OCI-LY7 (cell line): ENCODE data around the gene COL6A3. TPM values are rescaled to one million over a fixed set of nuclear protein-coding genes. Genes with fewer than 3 reads are reported as not detected.

Experiments used
- BruUV-seq: library from RNA; stranded (reverse); fragments of 400-500 nt; replicated peaks from 2 replicates; lab custom pipeline; 2021; lab: Mats Ljungman, UMichigan
- CTCF ChIA-PET: fragments of 300-600 bp; sonication (Branson Sonifier 250); formaldehyde crosslinking; loops from one replicate; lab custom pipeline; 2022; ENCODE audit warnings: antibody characterized with exemption; ENCODE audit not compliant: unreplicated experiment; lab: Charles Lee
- POLR2A ChIA-PET: fragments of 300-600 bp; sonication (Branson Sonifier 250); formaldehyde crosslinking; loops from one replicate; lab custom pipeline; 2022; ENCODE audit warnings: antibody characterized with exemption; lab: Charles Lee
- DNase-seq: peaks from one replicate; pipeline ENCODE4 v3.0.0-alpha.2; 2015; ENCODE audit warnings: low spot score
- H2AFZ ChIP-seq: fragments of 200-600 bp; sonication (generic), shearing (Covaris generic); 2 replicates; pipeline ENCODE4 v1.6.1; 2014; ENCODE audit warnings: mild to moderate bottlenecking, antibody characterized with exemption, low read length, moderate library complexity
- H3K27ac ChIP-seq: fragments of 200-600 bp; sonication (generic); 2 replicates; pipeline ENCODE4 v1.5.1; 2014; ENCODE audit warnings: mixed run types, low read depth, mild to moderate bottlenecking, moderate library complexity, low read length, inconsistent platforms; ENCODE audit not compliant: poor library complexity, severe bottlenecking
- H3K36me3 ChIP-seq: fragments of 200-600 bp; sonication (generic); 2 replicates; pipeline ENCODE4 v1.6.1; 2014; ENCODE audit warnings: mild to moderate bottlenecking, antibody characterized with exemption, low read length, moderate library complexity, mixed read lengths; ENCODE audit not compliant: insufficient read depth
- H3K4me1 ChIP-seq: fragments of 200-600 bp; sonication (generic); 2 replicates; pipeline ENCODE4 v1.5.1; 2014; ENCODE audit warnings: mild to moderate bottlenecking, low read length; ENCODE audit not compliant: insufficient read depth, poor library complexity, severe bottlenecking
- H3K4me2 ChIP-seq: fragments of 200-600 bp; sonication (generic); 2 replicates; pipeline ENCODE4 v1.6.1; 2014; ENCODE audit warnings: mild to moderate bottlenecking, low read length
- H3K4me3 ChIP-seq: fragments of 200-600 bp; sonication (generic); 2 replicates; pipeline ENCODE4 v1.5.1; 2014; ENCODE audit warnings: mild to moderate bottlenecking, low read depth, low read length; ENCODE audit not compliant: poor library complexity, severe bottlenecking
- H3K79me2 ChIP-seq: fragments of 200-600 bp; sonication (generic); 2 replicates; pipeline ENCODE4 v1.6.1; 2016; ENCODE audit warnings: low read depth, mild to moderate bottlenecking, low read length, moderate library complexity, mixed read lengths; ENCODE audit not compliant: insufficient read depth
- H3K9me2 ChIP-seq: fragments of 200-600 bp; sonication (generic); 2 replicates; pipeline ENCODE4 v1.6.1; 2016; ENCODE audit warnings: mild to moderate bottlenecking, low read length, mixed read lengths; ENCODE audit not compliant: insufficient read depth
- H3K9me3 ChIP-seq: fragments of 200-600 bp; sonication (generic); 2 replicates; pipeline ENCODE4 v1.6.1; 2014; ENCODE audit warnings: mild to moderate bottlenecking, mixed run types, low read length, mixed read lengths
- H4K20me1 ChIP-seq: fragments of 200-600 bp; sonication (generic); 2 replicates; pipeline ENCODE4 v1.6.1; 2014; ENCODE audit warnings: mild to moderate bottlenecking, antibody characterized with exemption, low read length, moderate library complexity, mixed read lengths; ENCODE audit not compliant: insufficient read depth
- EZH2phosphoT487 ChIP-seq: fragments of 200-600 bp; sonication (generic); IDR thresholded peaks from 2 replicates; pipeline ENCODE4 v1.6.1; 2018; ENCODE audit warnings: low read depth, borderline replicate concordance, mild to moderate bottlenecking, mixed run types, antibody characterized with exemption, low read length, moderate library complexity, mixed read lengths
- intact Hi-C: fragments of 100-400 bp; cut with micrococcal nuclease; formaldehyde crosslinking; loops from one replicate; pipeline ENCODE4 v1.10.0; 2022; ENCODE audit not compliant: unreplicated experiment
- total RNA-seq, 2 experiments: library from RNA; depleted of rRNA in 1 of 2; stranded (reverse); fragments of >200 nt in 1 of 2; shearing (Covaris generic) in 1 of 2; gene quantifications; 2 replicates each; pipeline ENCODE4 v1.2.3, GENCODE V29; 2014 to 2022
- TF ChIP-seq, protein P1 (sequence below): fragments of 200-600 bp; sonication (generic); conservative IDR thresholded peaks from 2 replicates; pipeline ENCODE4 v1.5.1; 2014; ENCODE audit warnings: mild to moderate bottlenecking, antibody characterized with exemption, low read length, moderate library complexity, mixed read lengths

COL6A3 gene
- total RNA-seq, 2 experiments from 2014 or later, result not detected

DNA sequence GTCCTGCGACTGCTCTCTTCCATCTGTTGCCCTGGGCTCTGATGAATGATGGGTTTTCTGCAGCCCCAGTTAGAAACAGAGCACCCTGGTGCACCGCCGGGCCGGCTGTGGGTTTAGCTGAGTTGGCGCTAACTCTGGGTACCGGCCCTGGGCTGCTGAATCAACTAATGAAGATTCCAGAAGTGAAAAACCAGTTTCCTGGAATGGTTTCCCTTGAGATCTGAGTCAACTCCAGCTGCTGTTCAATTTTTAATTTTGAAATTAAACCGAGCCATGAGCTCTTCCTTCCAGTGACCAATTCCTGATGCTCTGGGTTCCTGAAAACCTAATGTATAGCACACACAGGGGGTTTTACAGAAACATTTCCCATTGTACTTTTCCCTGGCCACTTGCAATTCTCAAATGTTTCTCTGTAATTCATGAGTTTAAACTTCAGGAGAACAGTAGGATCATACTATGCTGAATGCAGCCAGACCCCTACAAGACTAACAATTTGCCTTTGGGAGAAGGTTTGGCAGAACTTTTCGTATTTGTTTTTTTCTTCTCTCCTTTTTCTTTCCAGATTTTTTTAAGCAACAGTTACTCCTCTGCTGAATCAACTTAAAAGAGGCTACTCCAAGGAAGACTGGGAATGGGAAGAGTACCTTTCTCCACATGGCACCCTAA, 5.5 kb downstream of the COL6A3 start:
- no peaks in the 10 kb centered on the region for H4K20me1 ChIP-seq
- DNase-seq, result no peak
- no peak overlapping the region for H3K4me2 ChIP-seq
- no peaks in the 10 kb centered on the region for H3K36me3 ChIP-seq
- ChIA-PET POLR2A (no interaction called here), CTCF (interaction anchor here (0.6 kb wide), 1 partner anchor 619 kb away, joined by 3 read pairs; no protein-coding TSS in a partner anchor)
- H3K9me3 ChIP-seq, result no peaks in the 10 kb centered on the region
- H3K27ac ChIP-seq, result no peak overlapping the region
- H3K4me1 ChIP-seq, result no peaks in the 10 kb centered on the region
- H3K4me3 ChIP-seq, result no peak overlapping the region
- intact Hi-C loops, result no loop called here
- no peak for TF ChIP-seq EZH2phosphoT487
- H2AFZ ChIP-seq, result no peak overlapping the region
- H3K79me2 ChIP-seq, result no peaks in the 10 kb centered on the region
- BruUV-seq, result no TSS peak
- no peaks in the 10 kb centered on the region for H3K9me2 ChIP-seq

DNA sequence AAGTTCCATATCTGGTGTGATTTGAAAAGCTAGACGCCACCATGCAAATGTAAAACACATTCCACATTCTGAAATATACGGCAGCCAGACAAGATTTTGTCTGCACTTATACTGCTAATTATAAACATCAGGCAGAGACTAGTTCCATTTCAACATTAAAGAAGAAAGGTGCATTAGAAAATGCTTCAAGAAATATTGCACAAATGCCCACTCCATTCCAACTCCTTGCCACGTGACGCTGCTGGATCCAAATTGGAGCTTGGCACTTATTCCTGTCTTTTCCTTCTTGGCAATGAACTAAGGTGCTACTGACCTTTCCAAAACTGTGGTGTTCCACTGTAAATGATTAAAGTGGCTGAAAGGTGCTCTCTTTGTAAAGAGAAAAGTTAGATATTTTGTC, 6.3 kb downstream of the COL6A3 start:
- H3K36me3 ChIP-seq, result no peaks in the 10 kb centered on the region
- BruUV-seq, result no TSS peak
- no peak overlapping the region for H3K4me2 ChIP-seq
- H3K27ac ChIP-seq, result no peak overlapping the region
- intact Hi-C loops, result no loop called here
- CTCF ChIA-PET, result interaction anchor here (0.6 kb wide), 1 partner anchor 619 kb away, joined by 3 read pairs; no protein-coding TSS in a partner anchor
- no peaks in the 10 kb centered on the region for H3K4me1 ChIP-seq
- no peak overlapping the region for H3K4me3 ChIP-seq
- H3K79me2 ChIP-seq, result no peaks in the 10 kb centered on the region
- H3K9me3 ChIP-seq, result no peaks in the 10 kb centered on the region
- DNase-seq, result no peak
- no peaks in the 10 kb centered on the region for H4K20me1 ChIP-seq
- no peak for TF ChIP-seq EZH2phosphoT487
- TF ChIP-seq, protein P1, sequence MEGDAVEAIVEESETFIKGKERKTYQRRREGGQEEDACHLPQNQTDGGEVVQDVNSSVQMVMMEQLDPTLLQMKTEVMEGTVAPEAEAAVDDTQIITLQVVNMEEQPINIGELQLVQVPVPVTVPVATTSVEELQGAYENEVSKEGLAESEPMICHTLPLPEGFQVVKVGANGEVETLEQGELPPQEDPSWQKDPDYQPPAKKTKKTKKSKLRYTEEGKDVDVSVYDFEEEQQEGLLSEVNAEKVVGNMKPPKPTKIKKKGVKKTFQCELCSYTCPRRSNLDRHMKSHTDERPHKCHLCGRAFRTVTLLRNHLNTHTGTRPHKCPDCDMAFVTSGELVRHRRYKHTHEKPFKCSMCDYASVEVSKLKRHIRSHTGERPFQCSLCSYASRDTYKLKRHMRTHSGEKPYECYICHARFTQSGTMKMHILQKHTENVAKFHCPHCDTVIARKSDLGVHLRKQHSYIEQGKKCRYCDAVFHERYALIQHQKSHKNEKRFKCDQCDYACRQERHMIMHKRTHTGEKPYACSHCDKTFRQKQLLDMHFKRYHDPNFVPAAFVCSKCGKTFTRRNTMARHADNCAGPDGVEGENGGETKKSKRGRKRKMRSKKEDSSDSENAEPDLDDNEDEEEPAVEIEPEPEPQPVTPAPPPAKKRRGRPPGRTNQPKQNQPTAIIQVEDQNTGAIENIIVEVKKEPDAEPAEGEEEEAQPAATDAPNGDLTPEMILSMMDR, result no peak
- POLR2A ChIA-PET, result no interaction called here
- H3K9me2 ChIP-seq, result no peaks in the 10 kb centered on the region
- no peak overlapping the region for H2AFZ ChIP-seq

GRCh38 chr2:237406371-237406895, 7.5 kb downstream of the COL6A3 start:
- no TSS peak for BruUV-seq
- intact Hi-C loops, result no loop called here
- Histone ChIP-seq H3K9me2 (no peaks in the 10 kb centered on the region), H2AFZ (no peak overlapping the region), H3K27ac (no peak overlapping the region), H3K36me3 (no peaks in the 10 kb centered on the region), H3K9me3 (no peaks in the 10 kb centered on the region), H3K4me2 (no peak overlapping the region), H3K4me1 (no peaks in the 10 kb centered on the region), H3K79me2 (no peaks in the 10 kb centered on the region), H3K4me3 (no peak overlapping the region), H4K20me1 (no peaks in the 10 kb centered on the region)
- no peak for DNase-seq
- ChIA-PET CTCF (no interaction called here), POLR2A (interaction anchor here (0.6 kb wide), 1 partner anchor 1403 kb away, joined by 3 read pairs; no protein-coding TSS in a partner anchor)
- TF ChIP-seq EZH2phosphoT487, result no peak
- TF ChIP-seq, protein P1, result no peak
